Superior temporal gyrus (tissue), 1 donor: ENCODE data around the gene HM13.
"Not testable (repeated sequence)": the region's sequence is repeated elsewhere in the genome, so short reads cannot be mapped to it uniquely, and the experiment has no call there.

ENCODE experiments used
- DNase-seq: peaks from one replicate; pipeline ENCODE4 v3.0.0-alpha.2; 2016; ENCODE audit errors: extremely low spot score

HM13 gene

GRCh38 chr20:31608251-31608945, 94.2 kb downstream of the HM13 start:
- no peak for DNase-seq

GRCh38 chr20:31612271-31612640, 98.0 kb downstream of the HM13 start:
- DNase-seq: not testable (repeated sequence)

- DNase-seq: no peak
Observed at GRCh38 chr20:31615416-31615815, 101.2 kb downstream of the HM13 start.

GRCh38 chr20:31617432-31618104, 103.3 kb downstream of the HM13 start:
- no peak for DNase-seq
